ENCODE measurements around the gene PARD3.

GRCh38 chr10:34228066-34228465 is 587.0 kb downstream of the PARD3 start:
- TF ChIP-seq CTCF (IDR thresholded peaks at IDR 0.05), result no peak
- TF ChIP-seq POLR2A (IDR thresholded peaks at IDR 0.05), result no peak
